PC-3 (cell line): ENCODE measurements around the gene SH2D1A.

Experiments used
- CTCF ChIP-seq: fragments of 300-600 bp; sonication (generic); conservative IDR thresholded peaks from 2 replicates; pipeline ENCODE4 v1.5.1; 2017; ENCODE audit warnings: antibody characterized with exemption, low read depth, mild to moderate bottlenecking, low read length
- EZH2 ChIP-seq: fragments of 300-600 bp; sonication (generic); IDR thresholded peaks from one replicate; pipeline ENCODE4 v1.6.1; 2017; ENCODE audit warnings: antibody characterized with exemption, mild to moderate bottlenecking, low read length; ENCODE audit not compliant: unreplicated experiment
- EZH2phosphoT487 ChIP-seq: fragments of 300-600 bp; sonication (generic); IDR thresholded peaks from 2 replicates; pipeline ENCODE4 v1.6.1; 2018; ENCODE audit warnings: mild to moderate bottlenecking, antibody characterized with exemption, low read length, borderline replicate concordance

- TF ChIP-seq CTCF (no peak), EZH2 (no peak), EZH2phosphoT487 (no peak)
Observed at GRCh38 chrX:124300405-124300804, 46.0 kb upstream of the SH2D1A start.
